DMS 273 (cell line): ENCODE measurements around the gene DGUOK.

Experiments
- DNase-seq: peaks from one replicate; lab custom pipeline; 2025; ENCODE audit not compliant: unreplicated experiment; lab: John Stamatoyannopoulos, UW

DGUOK gene

GRCh38 chr2:73976803-73977202 lies 50.1 kb downstream of the DGUOK start:
- no peak for DNase-seq

- no peak for DNase-seq
Measured at GRCh38 chr2:73977466-73977865, 50.8 kb downstream of the DGUOK start.

GRCh38 chr2:73979021-73979420 lies 52.3 kb downstream of the DGUOK start:
- DNase-seq = no peak

GRCh38 chr2:73979686-73980085 lies 53.0 kb downstream of the DGUOK start:
- no peak for DNase-seq

- DNase-seq = no peak
Measured at GRCh38 chr2:73980566-73980965, 53.9 kb downstream of the DGUOK start.

DNA sequence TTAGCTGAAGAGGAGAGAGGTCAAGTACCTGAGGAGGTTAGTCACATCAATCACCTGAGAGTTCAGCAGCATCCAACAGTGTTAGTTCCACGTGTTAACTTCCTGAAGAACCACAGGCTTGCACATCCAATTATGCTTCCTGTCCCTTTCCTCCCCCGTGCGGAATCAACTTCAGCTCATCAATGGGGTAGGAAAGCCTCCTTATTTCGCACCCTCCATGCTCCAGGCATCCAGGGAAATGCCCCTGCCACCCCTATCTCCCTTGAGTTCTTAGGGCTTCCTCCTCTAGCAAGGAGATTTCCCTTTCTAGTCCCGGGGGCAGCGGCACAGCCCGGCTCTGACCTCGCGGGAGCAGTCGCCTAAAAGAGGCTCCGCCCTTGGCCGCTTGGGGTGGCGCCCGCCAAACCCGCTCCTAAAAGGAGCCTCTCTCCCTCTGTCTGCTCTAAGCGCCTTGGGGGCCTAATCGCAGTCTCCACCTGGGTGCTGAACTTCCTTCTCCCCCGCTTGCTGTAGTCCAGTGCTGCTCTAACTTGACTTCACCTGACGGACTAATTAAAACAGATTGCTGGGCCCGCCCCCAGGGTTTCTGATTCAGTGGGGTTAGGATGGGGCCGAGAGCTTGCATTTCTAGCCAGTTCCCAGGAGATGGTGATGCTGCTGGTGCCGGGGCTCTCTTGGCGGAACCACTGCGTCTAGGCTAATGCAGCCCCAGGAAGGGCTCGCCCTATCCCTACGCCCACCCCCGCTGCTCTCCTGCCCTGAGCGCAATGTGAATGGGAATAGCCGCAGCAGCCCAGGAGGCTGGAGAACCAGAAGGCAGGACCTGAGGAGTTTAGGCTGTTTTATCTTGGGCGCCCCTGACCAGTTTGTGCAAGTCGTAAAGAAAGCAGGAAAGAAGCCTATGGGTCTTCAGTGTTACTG lies 54.7 kb downstream of the DGUOK start:
- peak; percentile 90 for DNase-seq

DNA sequence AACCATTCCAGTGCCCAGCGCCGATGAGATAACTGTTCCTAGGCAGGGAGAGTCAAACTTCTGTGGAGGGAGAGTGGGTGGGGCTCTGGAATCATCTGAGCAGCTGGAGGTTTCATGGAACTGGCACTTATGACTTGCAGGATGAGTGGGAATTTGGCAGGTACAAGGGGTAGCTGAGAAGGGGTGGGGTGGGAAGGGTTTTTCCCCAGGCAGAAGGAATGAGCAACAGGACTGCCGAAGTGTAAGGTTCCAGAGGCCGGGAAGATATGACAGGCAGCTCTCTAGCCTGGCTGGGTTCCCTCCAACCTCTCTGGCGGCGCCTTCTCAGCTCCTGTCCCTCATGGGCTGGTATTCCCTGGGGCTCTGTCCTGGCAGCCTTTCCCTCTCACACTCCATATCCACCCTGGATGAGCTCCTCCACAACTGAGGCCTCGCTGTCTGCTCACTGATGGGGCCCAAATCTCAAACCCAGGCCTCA lies 55.5 kb downstream of the DGUOK start:
- peak; percentile 95 for DNase-seq

DNA sequence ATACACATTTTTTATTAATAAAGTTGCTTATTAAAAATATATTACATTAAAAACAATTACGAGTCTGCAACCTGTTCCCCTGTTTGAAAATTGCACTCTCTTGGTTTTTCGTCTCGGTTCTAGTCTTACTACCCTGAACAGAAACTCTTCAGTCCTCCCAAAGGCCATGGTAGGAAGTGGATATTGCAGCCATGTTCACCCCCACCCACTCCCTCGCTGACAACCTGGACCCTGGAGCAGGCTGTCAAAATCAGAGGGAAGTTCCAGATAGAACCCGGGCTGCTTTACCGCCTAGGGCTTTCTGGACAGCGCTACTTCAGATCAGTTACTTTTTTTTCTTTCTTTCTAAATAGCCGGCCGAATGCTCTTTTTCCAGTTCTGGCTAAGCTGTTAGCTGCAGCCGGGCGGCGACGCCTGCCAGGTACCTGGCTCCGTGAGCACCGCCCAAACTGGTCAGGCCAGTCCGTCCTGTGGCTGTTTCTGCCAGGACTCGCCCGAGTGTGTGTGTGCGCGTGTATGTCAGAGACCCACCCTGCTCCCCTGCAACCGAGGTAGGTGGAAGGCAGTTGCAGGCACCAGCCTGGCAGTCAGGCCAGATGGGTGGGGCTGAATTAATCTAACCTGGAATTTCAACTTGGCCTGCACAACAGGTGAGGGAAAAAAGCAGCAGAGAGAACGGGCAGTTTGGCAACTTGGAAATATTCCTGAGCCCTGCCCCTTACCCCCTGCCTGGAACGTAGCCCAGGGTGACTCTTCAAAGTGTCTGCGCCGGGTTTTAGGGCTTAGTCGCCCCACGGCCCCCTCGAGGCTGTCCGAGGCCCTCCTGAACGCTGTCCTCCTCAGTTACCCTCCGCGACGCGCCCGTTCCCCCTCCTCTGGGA lies 56.9 kb downstream of the DGUOK start:
- DNase-seq = peak; percentile 52

DNA sequence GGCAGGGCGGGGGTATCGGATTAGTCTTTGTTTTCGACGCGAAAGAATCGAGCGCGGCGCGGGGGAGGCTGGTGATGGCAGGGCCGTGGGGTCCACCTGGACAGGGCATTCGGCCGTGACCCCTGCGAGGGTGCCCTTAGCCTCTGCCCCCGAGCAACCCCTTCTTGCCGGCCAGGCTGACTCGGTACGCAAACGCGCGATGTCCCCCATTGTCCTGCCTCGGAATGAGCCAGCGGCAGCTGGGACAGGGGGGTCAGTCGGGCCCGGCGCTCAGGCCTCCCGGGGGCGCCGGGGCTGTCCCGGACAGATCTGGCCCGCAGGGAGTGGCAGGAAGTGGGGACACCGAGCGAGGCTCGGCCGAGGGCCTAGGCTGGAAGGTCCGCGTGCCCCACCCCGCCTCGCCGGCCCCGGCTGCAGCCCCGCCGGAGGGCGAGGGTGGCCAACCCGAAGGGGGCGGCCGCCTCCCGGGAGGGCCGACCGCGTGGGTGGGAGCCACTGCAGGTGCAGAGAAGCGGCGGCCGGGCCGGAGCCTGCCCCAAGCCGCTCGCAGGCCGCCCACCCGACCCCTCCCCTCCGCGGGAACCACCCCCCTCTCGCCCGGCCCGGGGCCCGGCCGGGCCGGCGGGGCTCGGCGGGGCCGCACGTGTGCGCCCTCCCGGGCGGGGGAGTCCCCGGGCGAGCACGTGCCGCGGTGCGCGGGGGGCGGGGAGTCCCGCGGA lies 57.7 kb downstream of the DGUOK start, which contains the start of gene TET3:
TET3 (plus strand) TSS at position 708 of the 719 bp plus-strand sequence. CDS start 1,494 bp downstream, outside the sequence.
- peak; percentile 79 for DNase-seq

DNA sequence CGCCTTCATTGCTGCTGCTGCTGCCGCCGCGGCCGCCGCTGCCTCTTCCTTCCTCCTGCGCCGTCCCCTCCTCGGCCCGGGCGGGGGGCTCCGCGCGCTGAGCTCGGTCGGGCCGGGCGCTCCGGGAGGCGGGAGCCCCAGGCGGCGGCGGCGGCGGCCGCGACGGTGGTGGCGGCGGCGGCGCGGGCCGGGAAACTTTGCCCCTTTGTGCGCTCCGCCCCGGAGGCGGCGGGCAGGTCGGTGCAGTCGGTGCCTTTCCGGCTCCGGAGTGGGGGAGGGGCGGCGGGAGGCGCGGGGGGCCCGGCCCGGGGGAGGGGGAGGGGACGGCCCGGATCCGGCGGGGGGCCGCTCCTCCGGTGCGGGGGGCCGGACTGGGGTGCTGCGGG lies 58.2 kb downstream of the DGUOK start:
- peak; percentile 76 for DNase-seq

DNA sequence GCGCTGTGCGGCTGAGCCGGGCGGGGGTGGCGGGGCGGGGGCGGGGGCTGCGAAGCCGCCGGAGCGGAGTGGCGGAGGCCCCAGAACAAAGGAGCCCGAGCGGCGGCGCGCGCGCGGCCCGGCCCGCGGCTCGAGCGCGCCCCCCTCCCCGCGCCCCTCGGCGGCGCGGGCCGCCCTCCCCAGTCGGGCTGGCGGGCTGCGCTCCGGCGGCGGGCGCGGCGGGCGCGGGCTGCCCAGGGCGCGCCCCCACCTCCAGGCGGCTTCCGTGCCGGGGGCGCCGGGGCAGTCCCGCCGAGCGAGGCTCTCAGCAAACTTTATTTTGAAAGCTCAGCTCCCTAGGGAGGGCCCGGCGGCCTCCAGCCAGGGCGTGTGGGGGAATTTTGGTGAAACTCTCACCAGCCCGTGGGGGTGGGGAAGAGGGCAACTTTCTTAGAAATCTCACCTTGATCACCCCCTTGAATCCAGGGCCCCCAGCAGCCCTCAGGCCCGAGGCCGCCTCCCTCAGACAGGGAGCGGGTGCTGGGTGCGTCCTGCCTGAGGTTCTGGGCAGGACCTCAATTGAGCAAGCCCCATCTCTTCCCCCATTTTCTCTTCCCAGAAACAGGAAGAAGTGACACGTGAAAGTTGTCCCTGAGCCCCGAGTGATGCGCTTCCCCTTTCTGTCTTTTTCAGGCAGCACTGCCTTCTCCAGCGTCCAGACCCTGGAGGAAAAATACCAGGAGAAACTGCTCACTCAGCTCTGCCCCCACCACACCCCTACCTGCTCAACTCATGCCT lies 58.8 kb downstream of the DGUOK start:
- DNase-seq = peak; percentile 77

GRCh38 chr2:73986085-73986681 lies 59.5 kb downstream of the DGUOK start:
- DNase-seq = no peak

GRCh38 chr2:73987109-73987947 lies 60.6 kb downstream of the DGUOK start:
- DNase-seq = no peak

- DNase-seq = no peak
Measured at GRCh38 chr2:73987948-73988700, 61.4 kb downstream of the DGUOK start.

GRCh38 chr2:73989972-73990371 lies 63.3 kb downstream of the DGUOK start:
- DNase-seq = no peak

GRCh38 chr2:73990531-73990930 lies 63.9 kb downstream of the DGUOK start:
- DNase-seq = no peak

GRCh38 chr2:73992036-73992435 lies 65.4 kb downstream of the DGUOK start:
- no peak for DNase-seq

DNA sequence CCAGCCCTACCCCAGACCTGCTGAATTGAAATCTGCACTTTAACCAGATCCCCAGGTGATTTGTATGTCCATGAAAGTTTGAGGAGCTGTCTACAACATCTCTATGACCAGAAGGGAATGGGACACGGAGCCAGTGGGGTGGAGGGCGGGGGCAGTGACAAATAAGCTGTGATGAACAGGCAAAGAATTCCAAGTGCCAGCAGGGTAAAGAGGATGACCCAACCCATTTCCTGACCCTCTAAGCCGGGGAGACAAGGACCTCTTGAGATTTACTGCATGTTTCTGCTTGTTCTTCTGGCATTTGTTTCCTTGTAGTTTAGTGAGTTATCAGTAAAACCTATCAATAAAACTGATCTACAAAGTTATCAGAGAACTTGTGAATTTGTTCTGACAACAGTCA lies 66.7 kb downstream of the DGUOK start:
- DNase-seq = no peak
